LNCaP clone FGC (cell line): ENCODE data around the gene KRTAP5-7.
"Not testable (repeated sequence)": the region's sequence is repeated elsewhere in the genome, so short reads cannot be mapped to it uniquely, and the experiment has no call there.

Experiments used
- DNase-seq: peaks from one replicate; pipeline ENCODE4 v3.0.0-alpha.2; 2011; ENCODE audit warnings: low read depth
- H3K4me3 ChIP-seq: 2 replicates; pipeline ENCODE4 v1.5.1; 2011; ENCODE audit warnings: mild to moderate bottlenecking, low read depth, low read length, control low read depth
- CTCF ChIP-seq: IDR thresholded peaks from 2 replicates; pipeline ENCODE4 v1.5.1; 2012; ENCODE audit warnings: mild to moderate bottlenecking; ENCODE audit not compliant: control insufficient read depth, insufficient read depth; ENCODE audit errors: extremely low read depth

Gene KRTAP5-7

GRCh38 chr11:71526796-71527575 lies at the start of gene KRTAP5-7:
Gene KRTAP5-7 (plus strand): TSS chr11:71527267. CDS start chr11:71527301, 34 bp downstream.
- H3K4me3 ChIP-seq: not testable (repeated sequence)
- peak; percentile 46 for DNase-seq

- DNase-seq: no peak
- no peak overlapping the region for H3K4me3 ChIP-seq
- no peak for TF ChIP-seq CTCF
These were observed 49.2 kb upstream of the KRTAP5-7 start for GRCh38 chr11:71477641-71478527.

GRCh38 chr11:71478528-71478840 lies 48.6 kb upstream of the KRTAP5-7 start:
- no peak overlapping the region for H3K4me3 ChIP-seq
- no peak for DNase-seq
- no peak for TF ChIP-seq CTCF

GRCh38 chr11:71481101-71481960 lies 45.7 kb upstream of the KRTAP5-7 start:
- peak; percentile 69 for DNase-seq
- no peak overlapping the region for H3K4me3 ChIP-seq
- TF ChIP-seq CTCF: no peak

GRCh38 chr11:71482216-71482615 lies 44.9 kb upstream of the KRTAP5-7 start:
- TF ChIP-seq CTCF: no peak
- DNase-seq: no peak

GRCh38 chr11:71482746-71483364 lies 44.2 kb upstream of the KRTAP5-7 start:
- DNase-seq: no peak
- no peak for TF ChIP-seq CTCF
- no peak overlapping the region for H3K4me3 ChIP-seq

More at GRCh38 chr11:71482216-71482615, 44.9 kb upstream of the KRTAP5-7 start:
- H3K4me3 ChIP-seq: no peak overlapping the region
